CD14-positive monocyte (primary cell): Measurements from ENCODE around the gene THSD7A. TPM values are rescaled to one million over a fixed set of nuclear protein-coding genes. Genes with fewer than 3 reads are reported as not detected.

Experiments used
- DNase-seq, 3 donors: peaks; one replicate each; pipeline ENCODE4 v3.0.0-alpha.2; 2011 to 2022
- H2AFZ ChIP-seq: 2 replicates; pipeline ENCODE4 v1.6.0; 2012; ENCODE audit warnings: mild to moderate bottlenecking, low read depth, low read length, inconsistent platforms; ENCODE audit not compliant: insufficient read depth, poor library complexity, severe bottlenecking
- H3K27ac ChIP-seq, 2 donors: 1 replicate in 1 of 2; 2 replicates in 1 of 2; pipeline ENCODE4 v1.5.1; 2012 to 2013; ENCODE audit warnings: low read length in 2 of 2, control low read depth in 1 of 2, inconsistent platforms in 1 of 2, low read depth in 1 of 2, mild to moderate bottlenecking in 1 of 2
- H3K27me3 ChIP-seq, 2 donors: one replicate each; pipeline versions ENCODE4 v1.6.0 to v1.6.1; 2011 to 2013; ENCODE audit warnings: low read length in 2 of 2; ENCODE audit not compliant: control insufficient read depth in 2 of 2, insufficient read depth in 2 of 2
- H3K36me3 ChIP-seq, 2 donors: replicated peaks in 1 of 2; 1 replicate in 1 of 2; 2 replicates in 1 of 2; pipeline versions ENCODE4 v1.5.1 to v1.6.1; 2012 to 2013; ENCODE audit warnings: low read length in 2 of 2, control low read depth in 1 of 2, inconsistent platforms in 1 of 2, mild to moderate bottlenecking in 1 of 2; ENCODE audit not compliant: insufficient read depth in 2 of 2, control insufficient read depth in 1 of 2
- H3K4me1 ChIP-seq, 2 donors: 1 replicate in 1 of 2; 2 replicates in 1 of 2; pipeline versions ENCODE4 v1.5.1 to v1.6.1; 2012 to 2013; ENCODE audit warnings: low read length in 2 of 2, control low read depth in 1 of 2, inconsistent platforms in 1 of 2, mild to moderate bottlenecking in 1 of 2, moderate library complexity in 1 of 2; ENCODE audit not compliant: insufficient read depth in 2 of 2, control insufficient read depth in 1 of 2
- H3K4me2 ChIP-seq: replicated peaks from 2 replicates; pipeline ENCODE3; 2012; ENCODE audit warnings: low read length, moderate library complexity, mild to moderate bottlenecking; ENCODE audit not compliant: poor library complexity, severe bottlenecking; ENCODE audit errors: extremely low read depth
- H3K4me3 ChIP-seq, 3 experiments: fragments of 200-600 bp in 1 of 3; sonication (generic) in 1 of 3; replicated peaks in 1 of 3; 1 replicate in 2 of 3; 2 replicates in 1 of 3; pipeline ENCODE4 v1.5.1; 2011 to 2013; ENCODE audit warnings: low read length in 3 of 3, mild to moderate bottlenecking in 3 of 3, control low read depth in 2 of 3, low read depth in 2 of 3, inconsistent platforms in 1 of 3, moderate library complexity in 1 of 3
- H3K79me2 ChIP-seq: 2 replicates; pipeline ENCODE4 v1.6.0; 2012; ENCODE audit warnings: mild to moderate bottlenecking, control low read depth, inconsistent platforms, low read length, moderate library complexity; ENCODE audit not compliant: insufficient read depth
- H3K9ac ChIP-seq: 2 replicates; pipeline ENCODE4 v1.6.0; 2017; ENCODE audit warnings: low read length, mild to moderate bottlenecking; ENCODE audit not compliant: insufficient read depth, poor library complexity, severe bottlenecking
- H3K9me3 ChIP-seq, 2 donors: replicated peaks in 1 of 2; 1 replicate in 1 of 2; 2 replicates in 1 of 2; pipeline versions ENCODE4 v1.5.1 to v1.6.1; 2012 to 2013; ENCODE audit warnings: low read length in 2 of 2, control low read depth in 1 of 2; ENCODE audit not compliant: control insufficient read depth in 1 of 2, insufficient read depth in 1 of 2
- H4K20me1 ChIP-seq: 2 replicates; pipeline ENCODE4 v1.6.0; 2012; ENCODE audit warnings: mild to moderate bottlenecking, low read length, control low read depth, moderate library complexity; ENCODE audit not compliant: insufficient read depth
- H3K27ac Mint-ChIP-seq, 7 donors: one replicate each; pipeline ENCODE4 v1.8.0; 2020; ENCODE audit warnings: mild to moderate bottlenecking in 7 of 7, mixed read lengths in 7 of 7, moderate library complexity in 6 of 7, inconsistent platforms in 2 of 7
- H3K27me3 Mint-ChIP-seq, 3 donors: one replicate each; pipeline ENCODE4 v1.8.0; 2021 to 2022; ENCODE audit warnings: low read depth in 3 of 3, mild to moderate bottlenecking in 3 of 3, mixed read lengths in 3 of 3, moderate library complexity in 3 of 3, inconsistent platforms in 1 of 3
- H3K36me3 Mint-ChIP-seq, 2 donors: one replicate each; pipeline ENCODE4 v1.8.0; 2020; ENCODE audit warnings: mixed read lengths in 2 of 2, inconsistent platforms in 1 of 2, mild to moderate bottlenecking in 1 of 2
- H3K4me1 Mint-ChIP-seq: one replicate; pipeline ENCODE4 v1.8.0; 2020; ENCODE audit warnings: mild to moderate bottlenecking, mixed read lengths
- H3K4me3 Mint-ChIP-seq, 2 donors: one replicate each; pipeline ENCODE4 v1.8.0; 2020; ENCODE audit warnings: mild to moderate bottlenecking in 2 of 2, mixed read lengths in 2 of 2, moderate library complexity in 1 of 2
- H3K9me3 Mint-ChIP-seq, 7 donors: one replicate each; pipeline ENCODE4 v1.8.0; 2020 to 2022; ENCODE audit warnings: mixed read lengths in 7 of 7, mild to moderate bottlenecking in 6 of 7, moderate library complexity in 6 of 7, inconsistent platforms in 2 of 7
- WGBS: methylation state at CpG from one replicate; pipeline ENCODE4 v1.1.5; 2013; ENCODE audit warnings: missing lambda C conversion rate; ENCODE audit not compliant: insufficient coverage; 5-methylcytosine and 5-hydroxymethylcytosine counted together
- intact Hi-C, 2 donors: fragments of 100-400 bp; cut with micrococcal nuclease; formaldehyde crosslinking; loops; one replicate each; pipeline versions ENCODE4 v1.15.0 to v1.15.1; 2023
- polyA plus RNA-seq, 3 donors: library from polyadenylated mRNA; depleted of rRNA in 1 of 3; unstranded in 2 of 3; stranded (reverse) in 1 of 3; fragments of 300-500 nt in 2 of 3; fragments of >200 nt in 1 of 3; fragmentation: Illumina TruSeq in 2 of 3; gene quantifications; 1 replicate in 2 of 3; 2 replicates in 1 of 3; pipeline ENCODE4 v1.2.3, GENCODE V29; 2012 to 2021
- TF ChIP-seq, protein P1 (sequence below): fragments of 200-600 bp; IDR thresholded peaks from one replicate; pipeline ENCODE4 v1.8.0; 2022; ENCODE audit warnings: antibody characterized with exemption, mild to moderate bottlenecking

The THSD7A gene
- polyA plus RNA-seq, 3 donors: under 0.01 TPM; not detected in 2

DNA sequence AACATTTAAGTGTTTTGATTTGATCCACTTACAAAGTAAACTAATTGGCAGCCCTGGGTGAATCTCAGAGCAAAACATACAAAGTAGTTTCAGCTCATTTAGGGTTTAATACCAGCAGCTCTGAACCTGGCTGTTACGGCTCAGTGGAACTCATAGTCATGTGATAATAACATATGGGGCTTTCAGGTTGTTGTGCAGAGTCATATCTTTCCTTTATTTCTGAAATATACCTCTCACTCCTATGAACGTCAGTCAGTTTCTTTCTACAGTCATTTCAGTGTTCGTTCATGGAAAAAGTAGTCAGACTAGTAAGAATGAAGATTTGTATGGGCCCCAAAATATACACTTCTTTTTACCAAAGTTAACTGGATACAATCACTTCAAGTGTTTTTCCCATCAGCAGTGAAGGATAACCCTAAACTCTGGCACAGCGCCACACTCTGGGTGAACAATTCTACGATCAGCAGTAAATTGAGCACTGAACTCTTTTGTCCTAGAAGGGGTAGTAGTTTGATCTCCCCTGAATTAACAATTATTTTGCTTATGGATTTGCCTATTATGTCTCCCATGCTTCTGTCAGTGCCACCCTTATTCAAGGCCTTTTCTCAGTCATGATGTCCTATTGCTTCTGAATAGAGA, 218.6 kb downstream of the THSD7A start:
- no peak overlapping the region for H3K4me2 ChIP-seq
- H3K4me3 ChIP-seq: no peak overlapping the region
- peaks cover 0 to 3% (median 0%) of the 10 kb centered on the region in 7 donors for H3K9me3 Mint-ChIP-seq
- H2AFZ ChIP-seq: no peak overlapping the region
- intact Hi-C loops: no loop called here
- no peaks in the 10 kb centered on the region for H4K20me1 ChIP-seq
- H3K9me3 ChIP-seq: no peaks in the 10 kb centered on the region
- H3K36me3 ChIP-seq: no peaks in the 10 kb centered on the region
- no CpG with 5 or more reads among the region's 5 CpGs for WGBS
- H3K27ac ChIP-seq: no peak overlapping the region
- DNase-seq: no peak
- no peaks in the 10 kb centered on the region for H3K27me3 ChIP-seq
- TF ChIP-seq, protein P1, sequence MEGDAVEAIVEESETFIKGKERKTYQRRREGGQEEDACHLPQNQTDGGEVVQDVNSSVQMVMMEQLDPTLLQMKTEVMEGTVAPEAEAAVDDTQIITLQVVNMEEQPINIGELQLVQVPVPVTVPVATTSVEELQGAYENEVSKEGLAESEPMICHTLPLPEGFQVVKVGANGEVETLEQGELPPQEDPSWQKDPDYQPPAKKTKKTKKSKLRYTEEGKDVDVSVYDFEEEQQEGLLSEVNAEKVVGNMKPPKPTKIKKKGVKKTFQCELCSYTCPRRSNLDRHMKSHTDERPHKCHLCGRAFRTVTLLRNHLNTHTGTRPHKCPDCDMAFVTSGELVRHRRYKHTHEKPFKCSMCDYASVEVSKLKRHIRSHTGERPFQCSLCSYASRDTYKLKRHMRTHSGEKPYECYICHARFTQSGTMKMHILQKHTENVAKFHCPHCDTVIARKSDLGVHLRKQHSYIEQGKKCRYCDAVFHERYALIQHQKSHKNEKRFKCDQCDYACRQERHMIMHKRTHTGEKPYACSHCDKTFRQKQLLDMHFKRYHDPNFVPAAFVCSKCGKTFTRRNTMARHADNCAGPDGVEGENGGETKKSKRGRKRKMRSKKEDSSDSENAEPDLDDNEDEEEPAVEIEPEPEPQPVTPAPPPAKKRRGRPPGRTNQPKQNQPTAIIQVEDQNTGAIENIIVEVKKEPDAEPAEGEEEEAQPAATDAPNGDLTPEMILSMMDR: no peak
- H3K4me1 Mint-ChIP-seq: no peaks in the 10 kb centered on the region
- no peak overlapping the region for H3K4me3 Mint-ChIP-seq
- peaks cover 0 to 2% (median 0%) of the 10 kb centered on the region in 3 donors for H3K27me3 Mint-ChIP-seq
- no peaks in the 10 kb centered on the region for H3K36me3 Mint-ChIP-seq
- no peaks in the 10 kb centered on the region for H3K4me1 ChIP-seq
- no peak overlapping the region for H3K27ac Mint-ChIP-seq
- no peak overlapping the region for H3K9ac ChIP-seq
- no peaks in the 10 kb centered on the region for H3K79me2 ChIP-seq

DNA sequence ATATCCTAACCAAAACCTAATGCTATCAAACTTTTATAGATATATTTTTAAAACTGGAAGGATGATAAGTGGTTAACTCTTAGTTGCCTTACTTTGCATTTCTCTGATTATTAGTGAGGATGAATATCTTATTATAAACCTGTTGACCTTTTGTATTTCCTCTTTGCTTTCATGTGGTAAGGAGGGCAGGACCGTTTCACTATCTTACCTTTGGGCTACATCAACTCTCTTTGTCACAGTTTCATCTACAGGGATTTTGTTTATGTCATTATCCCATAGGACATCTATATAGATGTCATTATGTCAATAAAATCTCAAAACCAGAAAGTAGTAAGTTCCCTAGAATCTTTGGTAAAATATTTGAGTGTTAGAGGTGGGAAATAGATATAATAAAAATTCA, 219.3 kb downstream of the THSD7A start:
- no peaks in the 10 kb centered on the region for H3K79me2 ChIP-seq
- TF ChIP-seq, protein P1: no peak
- H3K27ac Mint-ChIP-seq: no peak overlapping the region

More for the DNA sequence above, 219.3 kb downstream of the THSD7A start:
- no peak overlapping the region for H3K27ac ChIP-seq
- Mint-ChIP-seq H3K27me3 (peaks cover 0 to 2% (median 0%) of the 10 kb centered on the region in 3 donors), H3K9me3 (peaks cover 0 to 3% (median 0%) of the 10 kb centered on the region in 7 donors), H3K4me1 (no peaks in the 10 kb centered on the region), H3K4me3 (no peak overlapping the region), H3K36me3 (no peaks in the 10 kb centered on the region)
- H3K9ac ChIP-seq: no peak overlapping the region
- H3K4me3 ChIP-seq: no peak overlapping the region
- H3K36me3 ChIP-seq: no peaks in the 10 kb centered on the region
- no peak for DNase-seq
- no peak overlapping the region for H3K4me2 ChIP-seq
- H3K9me3 ChIP-seq: no peaks in the 10 kb centered on the region
- no peaks in the 10 kb centered on the region for H4K20me1 ChIP-seq
- H3K27me3 ChIP-seq: no peaks in the 10 kb centered on the region
- WGBS: no CpG with 5 or more reads among the region's 1 CpG
- no peaks in the 10 kb centered on the region for H3K4me1 ChIP-seq
- H2AFZ ChIP-seq: no peak overlapping the region
- intact Hi-C loops: no loop called here
